ENCODE results near the gene RET.

GRCh38 chr10:43027331-43027955, 49.4 kb upstream of the RET start:
- TF ChIP-seq CTCF (IDR thresholded peaks at IDR 0.05; ENCODE audit: low read depth, low read length, poor library complexity, severe bottlenecking) (no peak), EZH2phosphoT487 (IDR thresholded peaks at IDR 0.05; ENCODE audit: borderline replicate concordance, low read length) (no peak)

Measured in DOHH2 (cell line).